Subcutaneous abdominal adipose tissue (tissue), 5 donors: ENCODE measurements around the gene MYH11.

Source experiments
- H3K27ac ChIP-seq: one replicate; pipeline ENCODE4 v1.7.0; 2013; ENCODE audit warnings: low read depth, mild to moderate bottlenecking, inconsistent platforms, low read length, moderate library complexity
- H3K27me3 ChIP-seq, 5 donors: one replicate each; pipeline ENCODE4 v1.7.0; 2013; ENCODE audit warnings: low read length in 5 of 5, inconsistent platforms in 1 of 5; ENCODE audit not compliant: control insufficient read depth in 5 of 5, insufficient read depth in 4 of 5
- H3K36me3 ChIP-seq, 5 donors: one replicate each; pipeline ENCODE4 v1.7.0; 2013; ENCODE audit warnings: low read length in 5 of 5; ENCODE audit not compliant: control insufficient read depth in 5 of 5, insufficient read depth in 5 of 5
- H3K4me1 ChIP-seq, 5 donors: one replicate each; pipeline ENCODE4 v1.7.0; 2013; ENCODE audit warnings: low read length in 5 of 5, mild to moderate bottlenecking in 3 of 5, moderate library complexity in 1 of 5; ENCODE audit not compliant: control insufficient read depth in 5 of 5, insufficient read depth in 5 of 5
- H3K4me3 ChIP-seq, 5 donors: one replicate each; pipeline ENCODE4 v1.7.0; 2013; ENCODE audit warnings: low read length in 5 of 5, low read depth in 1 of 5
- H3K9ac ChIP-seq, 5 donors: one replicate each; pipeline ENCODE4 v1.7.0; 2013; ENCODE audit warnings: low read length in 5 of 5, mild to moderate bottlenecking in 4 of 5, moderate library complexity in 3 of 5
- H3K9me3 ChIP-seq, 5 donors: one replicate each; pipeline ENCODE4 v1.7.0; 2013; ENCODE audit warnings: low read length in 5 of 5; ENCODE audit not compliant: control insufficient read depth in 5 of 5
- donor health status: healthy.
- donor health status: healthy.
- donor health status: healthy.
- donor health status: healthy.
- donor health status: healthy.

Gene MYH11

DNA sequence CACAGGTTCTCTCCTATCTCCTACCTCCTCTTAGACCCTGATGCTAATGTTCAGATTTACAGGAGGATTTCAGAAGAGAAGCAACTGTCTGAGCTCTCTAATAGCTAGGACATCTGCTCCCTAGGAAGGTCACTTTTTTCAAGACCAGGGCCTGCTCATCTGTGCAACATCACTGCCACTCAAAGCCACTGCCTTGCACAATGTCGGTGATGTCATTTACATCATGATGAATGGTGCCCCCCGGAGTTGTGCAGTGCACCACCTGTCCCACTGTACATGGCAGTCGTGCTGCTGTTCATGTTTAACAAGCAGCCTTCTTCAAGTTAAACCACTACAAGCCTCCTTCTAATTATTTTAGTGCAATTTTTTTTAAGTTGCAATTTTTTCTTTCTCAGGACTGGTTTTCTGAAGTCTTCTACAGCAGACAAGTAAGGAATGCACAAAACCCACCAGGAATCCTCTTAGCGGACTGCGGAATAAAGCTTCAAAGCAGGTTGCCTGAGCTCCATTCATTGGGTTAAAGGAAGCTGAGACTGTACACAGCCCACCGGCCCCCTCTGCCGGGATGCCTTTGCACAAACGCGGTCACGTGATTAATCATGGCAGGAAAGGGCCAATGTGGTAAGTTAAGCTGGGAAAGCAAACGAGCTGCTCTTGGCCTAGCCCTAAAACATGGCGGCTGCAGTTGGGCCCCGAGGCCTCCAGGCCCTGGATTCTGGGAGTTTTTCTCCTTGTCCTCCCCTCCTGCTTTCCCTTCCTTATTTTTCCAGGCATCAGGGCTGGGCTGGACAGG, 74.1 kb downstream of the MYH11 start:
- H3K27me3 ChIP-seq: peaks cover 0 to 2% (median 0%) of the 10 kb centered on the region in 5 donors
- no peaks in the 10 kb centered on the region for H3K36me3 ChIP-seq
- no peak overlapping the region for H3K4me3 ChIP-seq
- no peaks in the 10 kb centered on the region for H3K4me1 ChIP-seq
- no peaks in the 10 kb centered on the region for H3K9me3 ChIP-seq
- H3K9ac ChIP-seq: no peak overlapping the region
- no peak overlapping the region for H3K27ac ChIP-seq

GRCh38 chr16:15781650-15782049, 75.2 kb downstream of the MYH11 start:
- Histone ChIP-seq H3K36me3 (no peaks in the 10 kb centered on the region), H3K27ac (no peak overlapping the region), H3K4me3 (no peak overlapping the region), H3K4me1 (no peaks in the 10 kb centered on the region), H3K27me3 (peaks cover 0 to 5% (median 2%) of the 10 kb centered on the region in 5 donors), H3K9me3 (no peaks in the 10 kb centered on the region), H3K9ac (no peak overlapping the region)

GRCh38 chr16:15780805-15781204, 76.0 kb downstream of the MYH11 start:
- Histone ChIP-seq H3K9me3 (no peaks in the 10 kb centered on the region), H3K27me3 (peaks cover 0 to 5% (median 2%) of the 10 kb centered on the region in 5 donors), H3K4me3 (no peak overlapping the region), H3K4me1 (no peaks in the 10 kb centered on the region), H3K36me3 (no peaks in the 10 kb centered on the region), H3K27ac (no peak overlapping the region), H3K9ac (no peak overlapping the region)

- Histone ChIP-seq H3K27ac (no peak overlapping the region), H3K27me3 (peaks cover 0 to 4% (median 2%) of the 10 kb centered on the region in 5 donors), H3K4me1 (no peaks in the 10 kb centered on the region), H3K36me3 (no peaks in the 10 kb centered on the region), H3K9ac (no peak overlapping the region), H3K4me3 (no peak overlapping the region), H3K9me3 (no peaks in the 10 kb centered on the region)
These were observed 77.0 kb downstream of the MYH11 start for GRCh38 chr16:15779664-15780351.

DNA sequence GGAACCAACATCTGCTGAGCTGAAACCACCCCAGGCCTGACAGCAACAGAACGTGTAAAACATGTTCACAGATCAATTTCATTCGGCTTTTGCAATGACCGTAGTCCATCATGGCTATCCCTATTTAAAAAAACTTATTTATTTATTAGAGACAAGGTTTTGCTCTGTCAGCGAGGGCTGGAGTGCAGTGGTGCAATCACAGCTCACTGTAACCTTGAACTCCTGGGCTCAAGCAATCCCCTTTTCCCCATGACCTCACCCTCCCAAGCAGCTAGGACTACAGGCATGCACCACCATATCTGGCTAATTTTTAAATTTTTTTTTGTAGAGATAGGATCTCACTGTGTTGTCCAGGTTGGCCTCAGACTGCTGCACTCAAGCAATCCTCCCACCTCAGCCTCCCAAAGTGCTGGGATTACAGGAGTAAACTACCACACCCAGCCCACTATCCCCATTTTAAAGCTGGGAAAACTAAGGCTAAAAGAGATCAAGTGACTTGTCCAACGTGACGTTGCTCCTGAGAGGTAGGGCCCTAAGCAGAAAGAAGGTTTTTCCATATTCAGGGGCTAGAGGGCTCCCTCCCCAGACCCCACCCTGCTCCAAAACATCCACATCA, 77.7 kb downstream of the MYH11 start:
- Histone ChIP-seq H3K4me1 (no peaks in the 10 kb centered on the region), H3K27me3 (peaks cover 0 to 4% (median 2%) of the 10 kb centered on the region in 5 donors), H3K9me3 (no peaks in the 10 kb centered on the region), H3K27ac (no peak overlapping the region), H3K4me3 (no peak overlapping the region), H3K36me3 (no peaks in the 10 kb centered on the region), H3K9ac (no peak overlapping the region)

DNA sequence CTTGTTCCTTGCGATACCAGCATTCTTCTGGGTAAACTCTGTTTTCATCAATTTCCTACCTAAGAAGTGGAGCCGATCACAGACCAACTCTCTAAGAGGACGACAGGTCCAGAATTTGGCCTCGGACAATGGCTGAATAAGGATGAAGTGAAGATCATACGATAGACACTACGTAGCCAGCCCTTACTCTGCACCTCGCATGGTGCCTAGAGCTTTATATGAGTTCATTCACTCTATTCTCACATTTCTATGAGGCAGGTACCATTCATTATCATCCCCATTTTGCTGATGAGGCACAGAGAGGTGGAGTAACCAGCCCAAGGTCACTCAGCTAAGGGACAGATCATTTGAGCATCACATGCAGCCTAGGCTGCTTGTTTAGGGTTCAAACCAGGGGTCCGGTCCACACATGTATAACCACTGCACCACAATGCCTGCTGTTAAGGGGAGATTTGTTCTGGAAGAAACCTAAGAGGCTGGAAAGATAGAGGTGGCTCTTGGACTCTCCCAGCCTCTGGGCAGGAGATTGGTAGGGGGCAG, 78.6 kb downstream of the MYH11 start:
- Histone ChIP-seq H3K4me3 (no peak overlapping the region), H3K9ac (no peak overlapping the region), H3K36me3 (no peaks in the 10 kb centered on the region), H3K27ac (no peak overlapping the region), H3K4me1 (no peaks in the 10 kb centered on the region), H3K9me3 (no peaks in the 10 kb centered on the region), H3K27me3 (peaks cover 0 to 4% (median 1%) of the 10 kb centered on the region in 5 donors)

DNA sequence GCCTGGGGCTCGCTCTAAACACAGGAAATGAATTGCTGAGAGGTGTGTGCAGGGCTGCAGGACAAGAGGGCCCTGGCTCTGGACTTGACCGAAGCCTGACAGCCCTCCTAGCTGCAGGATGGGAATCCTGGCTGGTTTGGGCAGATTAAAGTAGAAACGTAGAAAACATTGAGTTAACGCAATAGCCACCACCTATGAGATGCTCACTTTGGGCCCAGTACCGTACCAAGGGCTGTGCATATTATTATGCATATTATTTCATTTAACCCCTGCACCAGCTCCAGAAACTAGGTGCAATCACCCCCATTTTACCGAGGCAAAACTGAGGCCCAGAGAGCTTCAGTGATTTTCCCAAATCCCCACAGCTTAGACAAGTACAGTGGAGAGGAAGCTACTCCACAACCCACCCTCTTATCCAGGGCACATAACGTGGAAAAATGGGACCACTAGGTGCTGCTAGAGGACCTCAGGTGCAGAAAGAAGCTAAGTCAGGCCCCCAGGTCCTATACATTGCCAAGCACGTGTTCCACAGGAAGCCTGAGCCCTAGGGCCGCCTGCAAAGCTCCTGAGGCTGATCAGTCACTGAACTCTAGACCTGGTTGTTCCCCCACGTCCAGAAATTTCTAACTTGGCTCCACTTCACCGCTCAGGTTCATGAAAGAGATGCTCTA, 79.2 kb downstream of the MYH11 start:
- H3K36me3 ChIP-seq: no peaks in the 10 kb centered on the region
- H3K27ac ChIP-seq: no peak overlapping the region
- H3K9me3 ChIP-seq: no peaks in the 10 kb centered on the region

GRCh38 chr16:15776572-15776971, 80.3 kb downstream of the MYH11 start:
- Histone ChIP-seq H3K4me1 (peaks cover 0 to 1% (median 0%) of the 10 kb centered on the region in 5 donors), H3K27ac (no peak overlapping the region), H3K36me3 (no peaks in the 10 kb centered on the region), H3K4me3 (no peak overlapping the region), H3K9ac (no peak overlapping the region), H3K27me3 (peaks cover 0 to 4% (median 0%) of the 10 kb centered on the region in 5 donors), H3K9me3 (no peaks in the 10 kb centered on the region)

More for the DNA sequence above, 79.2 kb downstream of the MYH11 start:
- Histone ChIP-seq H3K27me3 (peaks cover 0 to 4% (median 0%) of the 10 kb centered on the region in 5 donors), H3K4me3 (no peak overlapping the region), H3K9ac (no peak overlapping the region), H3K4me1 (no peaks in the 10 kb centered on the region)

GRCh38 chr16:15775663-15776304, 81.0 kb downstream of the MYH11 start:
- Histone ChIP-seq H3K9me3 (no peaks in the 10 kb centered on the region), H3K4me3 (no peak overlapping the region), H3K9ac (no peak overlapping the region), H3K27me3 (peaks cover 0 to 4% (median 0%) of the 10 kb centered on the region in 5 donors), H3K27ac (no peak overlapping the region), H3K36me3 (no peaks in the 10 kb centered on the region), H3K4me1 (peaks cover 0 to 2% (median 0%) of the 10 kb centered on the region in 5 donors)
